Endodermal cell (in vitro differentiated cells): ENCODE data around the gene ILF2. TPM values are rescaled to one million over a fixed set of nuclear protein-coding genes. Genes with fewer than 3 reads are reported as not detected.

Experiments
- DNase-seq: peaks from one replicate; pipeline ENCODE4 v3.0.0-alpha.2; 2017
- H3K27ac ChIP-seq: 2 replicates; pipeline ENCODE4 v1.5.1; 2013; ENCODE audit warnings: mild to moderate bottlenecking, low read depth, low read length, moderate library complexity
- H3K27me3 ChIP-seq: 2 replicates; pipeline ENCODE4 v1.6.1; 2013; ENCODE audit warnings: mild to moderate bottlenecking, low read length, moderate library complexity; ENCODE audit not compliant: insufficient read depth, control insufficient read depth, poor library complexity, severe bottlenecking
- H3K36me3 ChIP-seq: 2 replicates; pipeline ENCODE4 v1.7.0; 2013; ENCODE audit warnings: mild to moderate bottlenecking, low read length, moderate library complexity; ENCODE audit not compliant: control insufficient read depth, insufficient read depth
- H3K4me1 ChIP-seq: one replicate; pipeline ENCODE4 v1.7.0; 2013; ENCODE audit warnings: low read length; ENCODE audit not compliant: control insufficient read depth, insufficient read depth
- H3K4me3 ChIP-seq: 2 replicates; pipeline ENCODE4 v1.5.1; 2013; ENCODE audit warnings: mild to moderate bottlenecking, low read length, moderate library complexity
- H3K9ac ChIP-seq: 2 replicates; pipeline ENCODE4 v1.6.1; 2013; ENCODE audit warnings: mild to moderate bottlenecking, low read length, moderate library complexity; ENCODE audit not compliant: poor library complexity, severe bottlenecking; ENCODE audit errors: extremely low read depth
- H3K9me3 ChIP-seq: 2 replicates; pipeline ENCODE4 v1.6.1; 2013; ENCODE audit warnings: mild to moderate bottlenecking, low read length, moderate library complexity; ENCODE audit not compliant: control insufficient read depth
- H3K27ac Mint-ChIP-seq: 2 replicates; pipeline ENCODE4 v1.8.0; 2020; ENCODE audit warnings: mixed read lengths
- H3K27me3 Mint-ChIP-seq: 2 replicates; pipeline ENCODE4 v1.8.0; 2021; ENCODE audit warnings: mild to moderate bottlenecking, mixed read lengths; ENCODE audit not compliant: insufficient read depth
- H3K36me3 Mint-ChIP-seq: 2 replicates; pipeline ENCODE4 v1.8.0; 2020; ENCODE audit warnings: low read depth, mixed read lengths
- H3K4me1 Mint-ChIP-seq: 2 replicates; pipeline ENCODE4 v1.8.0; 2020; ENCODE audit warnings: mixed read lengths
- H3K4me3 Mint-ChIP-seq: 2 replicates; pipeline ENCODE4 v1.8.0; 2020; ENCODE audit warnings: mild to moderate bottlenecking, moderate library complexity, mixed read lengths
- H3K9me3 Mint-ChIP-seq: 2 replicates; pipeline ENCODE4 v1.8.0; 2020; ENCODE audit warnings: mild to moderate bottlenecking, mixed read lengths
- WGBS, 2 experiments: methylation state at CpG; one replicate each; pipeline versions ENCODE4 v1.1.5 to v1.1.7; 2013; ENCODE audit warnings: missing lambda C conversion rate in 2 of 2, mixed read lengths in 1 of 2; ENCODE audit not compliant: insufficient coverage in 1 of 2, insufficient read length in 1 of 2; 5-methylcytosine and 5-hydroxymethylcytosine counted together
- total RNA-seq, 2 donors: library from RNA; stranded (reverse); fragmentation: NEBNext Ultra II Directional in 1 of 2; extraction: Animal tissue kit (Norgen Biotek cat#: 25700) in 1 of 2; gene quantifications; 2 replicates in 1 of 2; 3 replicates in 1 of 2; pipeline ENCODE4 v1.2.1, GENCODE V29; 2021
- TF ChIP-seq, protein P1 (sequence below): fragments of 200-600 bp; sonication (generic); conservative IDR thresholded peaks from 2 replicates; pipeline ENCODE4 v1.5.0; 2021; ENCODE audit warnings: antibody characterized with exemption, mild to moderate bottlenecking

Gene ILF2
- total RNA-seq, 2 donors from 2014 or later = 280 to 315 TPM

DNA sequence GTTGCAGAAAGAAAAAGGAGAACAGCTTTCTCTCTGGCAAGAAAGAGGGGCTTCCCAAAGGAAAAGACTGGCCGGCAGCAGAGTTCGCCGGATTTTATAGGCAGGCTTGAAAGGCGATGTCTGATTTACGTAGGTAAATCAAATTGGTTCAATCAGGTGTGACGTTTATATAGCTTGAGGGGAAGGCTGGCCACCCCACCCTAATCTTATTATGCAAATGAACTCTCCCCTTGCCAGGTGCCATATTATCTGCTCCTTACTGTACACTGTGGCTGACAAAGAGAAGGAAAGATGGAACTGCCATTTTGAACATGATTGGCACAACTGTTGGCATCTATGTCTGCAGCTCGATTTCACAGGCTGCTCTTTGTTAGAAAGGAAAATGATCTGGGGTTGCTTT is 40.2 kb upstream of the ILF2 start:
- no peaks in the 10 kb centered on the region for H3K27me3 Mint-ChIP-seq
- H3K4me3 ChIP-seq = no peak overlapping the region
- 84 to 88% methylated on average over 4 to 7 of the region's 7 CpGs for WGBS, 2 experiments
- H3K4me3 Mint-ChIP-seq = no peak overlapping the region
- H3K9me3 Mint-ChIP-seq = no peaks in the 10 kb centered on the region
- no peaks in the 10 kb centered on the region for H3K4me1 ChIP-seq
- H3K4me1 Mint-ChIP-seq = peaks cover 4% of the 10 kb centered on the region
- H3K9me3 ChIP-seq = no peaks in the 10 kb centered on the region
- TF ChIP-seq, protein P1, sequence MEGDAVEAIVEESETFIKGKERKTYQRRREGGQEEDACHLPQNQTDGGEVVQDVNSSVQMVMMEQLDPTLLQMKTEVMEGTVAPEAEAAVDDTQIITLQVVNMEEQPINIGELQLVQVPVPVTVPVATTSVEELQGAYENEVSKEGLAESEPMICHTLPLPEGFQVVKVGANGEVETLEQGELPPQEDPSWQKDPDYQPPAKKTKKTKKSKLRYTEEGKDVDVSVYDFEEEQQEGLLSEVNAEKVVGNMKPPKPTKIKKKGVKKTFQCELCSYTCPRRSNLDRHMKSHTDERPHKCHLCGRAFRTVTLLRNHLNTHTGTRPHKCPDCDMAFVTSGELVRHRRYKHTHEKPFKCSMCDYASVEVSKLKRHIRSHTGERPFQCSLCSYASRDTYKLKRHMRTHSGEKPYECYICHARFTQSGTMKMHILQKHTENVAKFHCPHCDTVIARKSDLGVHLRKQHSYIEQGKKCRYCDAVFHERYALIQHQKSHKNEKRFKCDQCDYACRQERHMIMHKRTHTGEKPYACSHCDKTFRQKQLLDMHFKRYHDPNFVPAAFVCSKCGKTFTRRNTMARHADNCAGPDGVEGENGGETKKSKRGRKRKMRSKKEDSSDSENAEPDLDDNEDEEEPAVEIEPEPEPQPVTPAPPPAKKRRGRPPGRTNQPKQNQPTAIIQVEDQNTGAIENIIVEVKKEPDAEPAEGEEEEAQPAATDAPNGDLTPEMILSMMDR = no peak
- H3K27ac Mint-ChIP-seq = no peak overlapping the region
- no peaks in the 10 kb centered on the region for H3K27me3 ChIP-seq
- no peak for DNase-seq
- no peaks in the 10 kb centered on the region for H3K36me3 ChIP-seq
- no peak overlapping the region for H3K9ac ChIP-seq
- no peaks in the 10 kb centered on the region for H3K36me3 Mint-ChIP-seq
- no peak overlapping the region for H3K27ac ChIP-seq

DNA sequence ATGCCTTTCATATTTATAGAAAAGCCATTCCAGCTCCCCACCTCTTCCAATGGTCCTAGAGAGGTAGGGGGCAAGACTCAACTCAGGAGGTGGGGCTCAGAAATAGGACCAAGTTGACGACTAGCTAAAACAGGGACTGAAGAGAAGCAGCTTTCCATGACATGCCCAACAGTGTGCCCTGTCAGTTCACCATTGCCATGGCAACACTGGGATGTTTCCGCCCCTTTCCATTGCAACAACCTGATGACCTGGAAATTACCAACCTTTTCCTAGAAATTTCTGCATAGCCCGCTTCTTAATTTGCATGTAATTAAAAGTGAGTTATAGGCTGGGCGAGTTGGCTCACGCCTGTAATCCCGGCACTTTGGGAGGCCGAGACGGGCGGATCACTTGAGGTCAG is 34.7 kb upstream of the ILF2 start:
- no peaks in the 10 kb centered on the region for H3K36me3 Mint-ChIP-seq
- TF ChIP-seq, protein P1 = no peak
- H3K27me3 Mint-ChIP-seq = no peaks in the 10 kb centered on the region

DNA sequence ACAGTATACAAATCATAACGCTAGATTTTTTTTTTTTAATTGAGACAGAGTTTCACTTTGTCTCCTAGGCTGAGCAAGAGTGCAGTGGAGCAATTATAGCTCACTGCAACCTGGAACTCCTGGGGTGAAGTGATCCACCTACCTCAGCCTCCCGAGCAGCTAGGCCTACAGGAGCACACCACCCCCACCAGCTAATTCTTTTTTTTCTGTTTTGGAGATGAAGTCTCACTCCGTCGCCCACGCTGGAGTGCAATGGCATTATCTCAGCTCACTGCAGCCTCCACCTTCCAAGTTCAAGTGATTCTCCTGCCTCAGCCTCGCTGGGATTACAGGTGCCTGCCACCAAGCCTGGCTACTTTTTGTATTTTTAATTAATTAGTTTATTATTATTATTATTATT is 29.0 kb upstream of the ILF2 start:
- no peaks in the 10 kb centered on the region for H3K27me3 Mint-ChIP-seq
- Histone ChIP-seq H3K27ac (no peak overlapping the region), H3K4me1 (peaks cover 10% of the 10 kb centered on the region), H3K27me3 (no peaks in the 10 kb centered on the region), H3K9ac (no peak overlapping the region), H3K4me3 (no peak overlapping the region), H3K36me3 (no peaks in the 10 kb centered on the region), H3K9me3 (no peaks in the 10 kb centered on the region)
- H3K4me1 Mint-ChIP-seq = peaks cover 15% of the 10 kb centered on the region
- H3K4me3 Mint-ChIP-seq = no peak overlapping the region
- no peaks in the 10 kb centered on the region for H3K36me3 Mint-ChIP-seq
- H3K27ac Mint-ChIP-seq = no peak overlapping the region
- 91 to 95% methylated on average over 4 to 6 of the region's 6 CpGs for WGBS, 2 experiments
- TF ChIP-seq, protein P1 = no peak
- DNase-seq = no peak
- H3K9me3 Mint-ChIP-seq = no peaks in the 10 kb centered on the region

More for the DNA sequence above, 34.7 kb upstream of the ILF2 start:
- Mint-ChIP-seq H3K4me1 (peaks cover 4% of the 10 kb centered on the region), H3K27ac (no peak overlapping the region), H3K4me3 (no peak overlapping the region), H3K9me3 (no peaks in the 10 kb centered on the region)
- DNase-seq = peak; percentile 58
- no peak overlapping the region for H3K9ac ChIP-seq
- no peaks in the 10 kb centered on the region for H3K27me3 ChIP-seq
- WGBS, 2 experiments = 94 to 95% methylated on average over 8 to 9 of the region's 9 CpGs
- H3K4me1 ChIP-seq = no peaks in the 10 kb centered on the region
- no peak overlapping the region for H3K27ac ChIP-seq
- no peaks in the 10 kb centered on the region for H3K9me3 ChIP-seq
- no peak overlapping the region for H3K4me3 ChIP-seq
- H3K36me3 ChIP-seq = no peaks in the 10 kb centered on the region
